Muscle of leg (tissue), 11 donors: Measurements from ENCODE around the gene SYNJ2. TPM values are rescaled to one million over a fixed set of nuclear protein-coding genes. Genes with fewer than 3 reads are reported as not detected.
A peak's percentile ranks its signal among the peaks of the same experiment; 100 is the strongest.

ENCODE experiments used
- DNase-seq: peaks from one replicate; pipeline ENCODE4 v3.0.0; 2013
- H3K27ac ChIP-seq: one replicate; pipeline ENCODE4 v1.5.1; 2013; ENCODE audit warnings: mild to moderate bottlenecking, low read length, control low read depth
- H3K27me3 ChIP-seq: one replicate; pipeline ENCODE4 v1.6.1; 2013; ENCODE audit warnings: low read length; ENCODE audit not compliant: control insufficient read depth, insufficient read depth
- H3K36me3 ChIP-seq: one replicate; pipeline ENCODE4 v1.6.1; 2013; ENCODE audit warnings: low read length; ENCODE audit not compliant: control insufficient read depth, insufficient read depth
- H3K4me1 ChIP-seq: one replicate; pipeline ENCODE4 v1.6.1; 2013; ENCODE audit warnings: low read length; ENCODE audit not compliant: control insufficient read depth, insufficient read depth
- H3K4me3 ChIP-seq: one replicate; pipeline ENCODE4 v1.5.1; 2013; ENCODE audit warnings: low read length, control low read depth
- H3K9me3 ChIP-seq: replicated peaks from 2 replicates; pipeline ENCODE4 v1.6.1; 2013; ENCODE audit warnings: low read depth, low read length; ENCODE audit not compliant: control insufficient read depth
- WGBS: methylation state at CpG from one replicate; pipeline ENCODE4 v1.1.5; 2013; ENCODE audit warnings: missing lambda C conversion rate; ENCODE audit not compliant: insufficient coverage; 5-methylcytosine and 5-hydroxymethylcytosine counted together
- polyA plus RNA-seq, 8 donors: library from polyadenylated mRNA; unstranded; fragments of 120-200 nt; gene quantifications; one replicate each; pipeline versions ENCODE4 v1.2.1 to v1.2.3, GENCODE V29; 2013; ENCODE audit warnings: inconsistent platforms in 1 of 8, low replicate concordance in 1 of 8; ENCODE audit not compliant: insufficient read length in 8 of 8, insufficient read depth in 1 of 8
- total RNA-seq: library from RNA; stranded (reverse); fragments of 120-200 nt; gene quantifications from one replicate; pipeline ENCODE4 v1.2.4, GENCODE V29; 2013

SYNJ2 gene
- total and polyA plus RNA-seq, 9 donors = 7.7 to 11.3 (median 9.7) TPM

- Histone ChIP-seq H3K27ac (no peak overlapping the region), H3K4me3 (no peak overlapping the region), H3K4me1 (no peaks in the 10 kb centered on the region), H3K27me3 (no peaks in the 10 kb centered on the region), H3K36me3 (peaks cover 15% of the 10 kb centered on the region), H3K9me3 (no peaks in the 10 kb centered on the region)
- peak; percentile 29 for DNase-seq
Observed at GRCh38 chr6:158142789-158143188, 161.1 kb downstream of the SYNJ2 start.

- no peaks in the 10 kb centered on the region for H3K9me3 ChIP-seq
- no peaks in the 10 kb centered on the region for H3K27me3 ChIP-seq
- no peak overlapping the region for H3K27ac ChIP-seq
- H3K4me3 ChIP-seq = no peak overlapping the region
- H3K36me3 ChIP-seq = peaks cover 15% of the 10 kb centered on the region
- DNase-seq = no peak
- no CpG with 5 or more reads among the region's 1 CpG for WGBS
- no peaks in the 10 kb centered on the region for H3K4me1 ChIP-seq
Observed at GRCh38 chr6:158143700-158144099, 162.0 kb downstream of the SYNJ2 start.

Other genes starting within 250 kb of the SYNJ2 start
- gene SNX9, start 158.6 kb upstream of the SYNJ2 start, total RNA-seq = 27.1 TPM
- gene SNX9, start 158.6 kb upstream of the SYNJ2 start, polyA plus RNA-seq = 10 to 100 TPM; 20.2 to 36.9 (median 26.3) TPM
- gene SERAC1, start 186.4 kb downstream of the SYNJ2 start, total RNA-seq = 5.4 TPM
- gene SERAC1, start 186.4 kb downstream of the SYNJ2 start, polyA plus RNA-seq = 1 to 10 TPM; 4.8 to 6.3 (median 5.6) TPM
- gene GTF2H5, start 186.5 kb downstream of the SYNJ2 start, total RNA-seq = 23.4 TPM
- gene GTF2H5, start 186.5 kb downstream of the SYNJ2 start, polyA plus RNA-seq = 10 to 100 TPM; 25.6 to 38.5 (median 31.2) TPM